HUES48 (cell line): ENCODE results near the gene SKAP1.

ENCODE experiments used
- H3K27ac ChIP-seq: one replicate; pipeline ENCODE4 v1.7.0; 2013; ENCODE audit warnings: low read depth, low read length, inconsistent platforms
- H3K27me3 ChIP-seq: 2 replicates; pipeline ENCODE4 v1.6.1; 2013; ENCODE audit warnings: mild to moderate bottlenecking, low read length; ENCODE audit not compliant: control insufficient read depth, insufficient read depth
- H3K36me3 ChIP-seq: 2 replicates; pipeline ENCODE4 v1.6.1; 2013; ENCODE audit warnings: low read length; ENCODE audit not compliant: control insufficient read depth, insufficient read depth
- H3K4me1 ChIP-seq: 2 replicates; pipeline ENCODE4 v1.6.1; 2013; ENCODE audit warnings: mild to moderate bottlenecking, low read length; ENCODE audit not compliant: control insufficient read depth, insufficient read depth
- H3K4me3 ChIP-seq: 2 replicates; pipeline ENCODE4 v1.5.1; 2013; ENCODE audit warnings: mild to moderate bottlenecking, low read depth, low read length
- H3K9ac ChIP-seq: 2 replicates; pipeline ENCODE4 v1.6.1; 2013; ENCODE audit warnings: mild to moderate bottlenecking, low read depth, low read length, moderate library complexity
- H3K9me3 ChIP-seq: 2 replicates; pipeline ENCODE4 v1.6.1; 2013; ENCODE audit warnings: low read length; ENCODE audit not compliant: control insufficient read depth, insufficient read depth

Gene SKAP1

GRCh38 chr17:48241131-48241591, 188.9 kb downstream of the SKAP1 start:
- H3K4me1 ChIP-seq, result peaks cover 25% of the 10 kb centered on the region; the same call in 1 of the 2 replicates
- no peak overlapping the region for H3K9ac ChIP-seq

GRCh38 chr17:48240562-48241130, 189.4 kb downstream of the SKAP1 start:
- no peaks in the 10 kb centered on the region for H3K9me3 ChIP-seq
- no peaks in the 10 kb centered on the region for H3K27me3 ChIP-seq
- H3K4me3 ChIP-seq, result no peak overlapping the region
- no peak overlapping the region for H3K27ac ChIP-seq
- H3K4me1 ChIP-seq, result peaks cover 25% of the 10 kb centered on the region; the same call in 1 of the 2 replicates
- no peaks in the 10 kb centered on the region for H3K36me3 ChIP-seq
- H3K9ac ChIP-seq, result no peak overlapping the region

More at GRCh38 chr17:48241131-48241591, 188.9 kb downstream of the SKAP1 start:
- Histone ChIP-seq H3K27me3 (no peaks in the 10 kb centered on the region), H3K27ac (no peak overlapping the region), H3K9me3 (no peaks in the 10 kb centered on the region), H3K36me3 (no peaks in the 10 kb centered on the region), H3K4me3 (no peak overlapping the region)

GRCh38 chr17:48240122-48240521, 189.9 kb downstream of the SKAP1 start:
- no peaks in the 10 kb centered on the region for H3K36me3 ChIP-seq
- no peak overlapping the region for H3K27ac ChIP-seq
- H3K4me1 ChIP-seq, result peaks cover 25% of the 10 kb centered on the region; the same call in 1 of the 2 replicates
- H3K4me3 ChIP-seq, result no peak overlapping the region
- no peaks in the 10 kb centered on the region for H3K27me3 ChIP-seq
- no peak overlapping the region for H3K9ac ChIP-seq
- no peaks in the 10 kb centered on the region for H3K9me3 ChIP-seq

GRCh38 chr17:48239603-48239995, 190.4 kb downstream of the SKAP1 start:
- Histone ChIP-seq H3K36me3 (no peaks in the 10 kb centered on the region), H3K4me1 (peaks cover 21% of the 10 kb centered on the region; the same call in 1 of the 2 replicates), H3K27me3 (no peaks in the 10 kb centered on the region), H3K9ac (no peak overlapping the region), H3K9me3 (no peaks in the 10 kb centered on the region), H3K27ac (no peak overlapping the region), H3K4me3 (no peak overlapping the region)

GRCh38 chr17:48238933-48239602, 190.9 kb downstream of the SKAP1 start:
- Histone ChIP-seq H3K27ac (no peak overlapping the region), H3K9ac (no peak overlapping the region), H3K4me3 (no peak overlapping the region), H3K36me3 (no peaks in the 10 kb centered on the region), H3K4me1 (peaks cover 16% of the 10 kb centered on the region; the same call in 1 of the 2 replicates), H3K9me3 (no peaks in the 10 kb centered on the region), H3K27me3 (no peaks in the 10 kb centered on the region)

- H3K27me3 ChIP-seq, result no peaks in the 10 kb centered on the region
- H3K36me3 ChIP-seq, result no peaks in the 10 kb centered on the region
- no peak overlapping the region for H3K9ac ChIP-seq
- no peak overlapping the region for H3K27ac ChIP-seq
- no peaks in the 10 kb centered on the region for H3K9me3 ChIP-seq
- peaks cover 14% of the 10 kb centered on the region; the same call in 1 of the 2 replicates for H3K4me1 ChIP-seq
- H3K4me3 ChIP-seq, result no peak overlapping the region
Observed at GRCh38 chr17:48237456-48237855, 192.6 kb downstream of the SKAP1 start.

GRCh38 chr17:48236681-48237134, 193.3 kb downstream of the SKAP1 start:
- H3K36me3 ChIP-seq, result no peaks in the 10 kb centered on the region
- no peak overlapping the region for H3K9ac ChIP-seq
- H3K27me3 ChIP-seq, result no peaks in the 10 kb centered on the region
- no peak overlapping the region for H3K27ac ChIP-seq
- no peaks in the 10 kb centered on the region for H3K9me3 ChIP-seq
- H3K4me3 ChIP-seq, result no peak overlapping the region
- peaks cover 7% of the 10 kb centered on the region; the same call in 1 of the 2 replicates for H3K4me1 ChIP-seq

GRCh38 chr17:48234922-48235321, 195.1 kb downstream of the SKAP1 start:
- H3K36me3 ChIP-seq, result no peaks in the 10 kb centered on the region
- H3K9me3 ChIP-seq, result no peaks in the 10 kb centered on the region
- no peaks in the 10 kb centered on the region for H3K4me1 ChIP-seq

GRCh38 chr17:48231995-48232959, 197.7 kb downstream of the SKAP1 start:
- Histone ChIP-seq H3K4me1 (no peaks in the 10 kb centered on the region), H3K9ac (no peak overlapping the region), H3K36me3 (no peaks in the 10 kb centered on the region), H3K27me3 (no peaks in the 10 kb centered on the region), H3K4me3 (no peak overlapping the region), H3K9me3 (no peaks in the 10 kb centered on the region), H3K27ac (no peak overlapping the region)

More at GRCh38 chr17:48234922-48235321, 195.1 kb downstream of the SKAP1 start:
- H3K27me3 ChIP-seq, result no peaks in the 10 kb centered on the region
- H3K27ac ChIP-seq, result no peak overlapping the region
- H3K4me3 ChIP-seq, result no peak overlapping the region
- no peak overlapping the region for H3K9ac ChIP-seq

GRCh38 chr17:48229936-48230335, 200.1 kb downstream of the SKAP1 start:
- H3K4me3 ChIP-seq, result no peak overlapping the region
- no peak overlapping the region for H3K27ac ChIP-seq
- H3K4me1 ChIP-seq, result peaks cover 10% of the 10 kb centered on the region
- no peaks in the 10 kb centered on the region for H3K36me3 ChIP-seq
- H3K9ac ChIP-seq, result no peak overlapping the region
- H3K27me3 ChIP-seq, result no peaks in the 10 kb centered on the region
- H3K9me3 ChIP-seq, result no peaks in the 10 kb centered on the region
